ENCODE results near the gene RTN3. TPM values are rescaled to one million over a fixed set of nuclear protein-coding genes. Genes with fewer than 3 reads are reported as not detected.
"Not testable (repeated sequence)": the region's sequence is repeated elsewhere in the genome, so short reads cannot be mapped to it uniquely, and the experiment has no call there.

The RTN3 gene
- total and polyA plus RNA-seq, 2 donors (not counting 1 experiment from before 2014, with no cell fraction given), result 10.1 to 24.9 TPM

DNA sequence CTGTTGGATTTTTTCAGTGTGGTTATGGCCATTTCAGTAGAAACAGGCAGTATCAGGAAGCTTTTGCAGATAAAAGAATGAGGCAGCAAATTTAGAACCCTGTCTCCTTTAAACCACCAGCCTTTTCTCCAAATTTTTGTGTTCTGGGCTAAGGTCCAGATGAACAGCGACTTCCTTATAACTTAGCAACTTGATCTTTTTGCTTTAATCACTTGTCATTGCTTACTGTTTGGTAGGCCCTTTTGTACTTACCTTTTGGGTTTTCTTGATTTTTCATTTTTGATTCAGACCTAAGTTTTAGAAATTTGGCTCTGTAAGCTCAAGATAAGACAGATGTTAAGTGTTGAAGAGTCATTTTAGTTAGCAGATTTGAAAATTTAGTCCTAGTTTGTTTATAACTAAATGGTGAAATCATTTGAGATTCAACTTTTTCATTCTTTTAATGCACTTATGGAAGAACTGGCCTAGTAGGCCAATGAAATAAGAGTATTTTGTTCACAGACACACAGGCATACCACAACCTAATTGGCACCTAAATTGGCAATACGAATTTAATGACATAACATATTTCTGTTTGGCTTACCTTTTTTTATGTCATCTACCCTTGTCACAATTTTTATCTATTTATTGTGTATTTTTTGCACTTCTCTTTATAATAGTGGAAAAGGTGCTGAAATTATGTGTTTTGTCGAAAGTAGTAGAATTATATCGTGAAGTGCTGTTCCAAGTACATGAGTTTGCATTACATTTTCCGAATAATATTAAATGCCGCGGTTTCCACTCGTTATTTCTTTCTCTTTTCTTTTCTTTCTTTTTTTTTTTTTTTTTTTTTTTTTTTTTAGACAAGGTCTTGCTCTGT, 2.1 kb downstream of the RTN3 start:
- Mint-ChIP-seq H3K4me3 (peak overlapping the region; percentile 51), H3K9me3 (ENCODE audit: insufficient read depth) (no peaks in the 10 kb centered on the region), H3K27ac (no peak overlapping the region), H3K4me1 (peaks cover 30% of the 10 kb centered on the region), H3K27me3 (peaks cover 6% of the 10 kb centered on the region)
- H3K36me3 ChIP-seq (replicated peaks in 1 of 2; ENCODE audit: control extremely low read depth in 1 of 2, control insufficient read depth in 1 of 2, extremely low read depth in 1 of 2, insufficient read depth in 2 of 2, low read length in 1 of 2), result no peaks in the 10 kb centered on the region
- no peaks in the 10 kb centered on the region for H4K20me1 ChIP-seq (ENCODE audit: control insufficient read depth, insufficient read depth, low read length, poor library complexity, severe bottlenecking)
- no peaks in the 10 kb centered on the region for H3K9me3 ChIP-seq (ENCODE audit: control extremely low read depth in 1 of 3, control insufficient read depth in 2 of 3, insufficient read depth in 1 of 3, low read length in 2 of 3)
- no peak overlapping the region for H2AFZ ChIP-seq (ENCODE audit: insufficient read depth, low read depth, low read length, poor library complexity, severe bottlenecking)
- H3K27me3 ChIP-seq (replicated peaks in 1 of 4; ENCODE audit: control extremely low read depth in 1 of 4, control insufficient read depth in 3 of 4, insufficient read depth in 4 of 4, low read length in 3 of 4), result no peaks in the 10 kb centered on the region
- no peak overlapping the region for H3K9ac ChIP-seq (ENCODE audit: low read length)
- no peak overlapping the region for H3K27ac ChIP-seq (ENCODE audit: low read length in 2 of 2)
- ChIA-PET POLR2A (no interaction called here), CTCF (interaction anchor here (1.2 to 1.6 kb wide), 3 partner anchors 12 to 154 kb away, joined by 3 to 19 read pairs (median 4); partner anchors contain the start of gene ATL3)
- peak overlapping the region in 1 of 5 experiments; percentile 85 for H3K4me3 ChIP-seq (ENCODE audit: control extremely low read depth in 1 of 5, extremely low read depth in 1 of 5, insufficient read depth in 1 of 5, low read depth in 2 of 5, low read length in 4 of 5)
- H3K79me2 ChIP-seq (ENCODE audit: control insufficient read depth, insufficient read depth, low read length), result peaks cover 45% of the 10 kb centered on the region
- intact Hi-C loops (cut with micrococcal nuclease), result loop anchor here (5.0 kb wide), 1 partner anchor 304 kb away; the partner anchor contains the start of gene OTUB1
- peak overlapping the region; percentile 88 for H3K4me2 ChIP-seq (replicated peaks; ENCODE audit: low read depth, low read length, poor library complexity, severe bottlenecking)
- DNase-seq, result peak; percentile 7
- peaks cover 15 to 16% of the 10 kb centered on the region in 2 donors for H3K4me1 ChIP-seq (ENCODE audit: control insufficient read depth in 2 of 2, insufficient read depth in 2 of 2, low read length in 2 of 2)
- TF ChIP-seq EZH2 (IDR thresholded peaks at IDR 0.05; ENCODE audit: borderline replicate concordance, insufficient read depth, low read depth, low read length, poor library complexity, severe bottlenecking) (no peak), CTCF (IDR thresholded peaks at IDR 0.05) (no peak)
- no CpG with 5 or more reads among the region's 8 CpGs for WGBS (ENCODE audit: insufficient coverage)
- ATAC-seq (ENCODE audit: low read depth), result no peak

- H3K9ac ChIP-seq (ENCODE audit: low read length); H3K4me3 Mint-ChIP-seq; H3K27ac Mint-ChIP-seq; POLR2A ChIA-PET; CTCF ChIA-PET; H3K9me3 Mint-ChIP-seq (ENCODE audit: insufficient read depth); intact Hi-C loops (cut with micrococcal nuclease); H3K9me3 ChIP-seq (ENCODE audit: control extremely low read depth in 1 of 3, control insufficient read depth in 2 of 3, insufficient read depth in 1 of 3, low read length in 2 of 3); H3K4me3 ChIP-seq (ENCODE audit: control extremely low read depth in 1 of 5, extremely low read depth in 1 of 5, insufficient read depth in 1 of 5, low read depth in 2 of 5, low read length in 4 of 5); H3K27ac ChIP-seq (ENCODE audit: low read length in 2 of 2); DNase-seq; H3K36me3 ChIP-seq (replicated peaks in 1 of 2; ENCODE audit: control extremely low read depth in 1 of 2, control insufficient read depth in 1 of 2, extremely low read depth in 1 of 2, insufficient read depth in 2 of 2, low read length in 1 of 2); H3K4me2 ChIP-seq (replicated peaks; ENCODE audit: low read depth, low read length, poor library complexity, severe bottlenecking); H3K27me3 Mint-ChIP-seq; H2AFZ ChIP-seq (ENCODE audit: insufficient read depth, low read depth, low read length, poor library complexity, severe bottlenecking); ATAC-seq (ENCODE audit: low read depth); H3K27me3 ChIP-seq (replicated peaks in 1 of 4; ENCODE audit: control extremely low read depth in 1 of 4, control insufficient read depth in 3 of 4, insufficient read depth in 4 of 4, low read length in 3 of 4); H4K20me1 ChIP-seq (ENCODE audit: control insufficient read depth, insufficient read depth, low read length, poor library complexity, severe bottlenecking): not testable (repeated sequence)
- peaks cover 57% of the 10 kb centered on the region for H3K79me2 ChIP-seq (ENCODE audit: control insufficient read depth, insufficient read depth, low read length)
- peaks cover 15 to 16% of the 10 kb centered on the region in 2 donors for H3K4me1 ChIP-seq (ENCODE audit: control insufficient read depth in 2 of 2, insufficient read depth in 2 of 2, low read length in 2 of 2)
- WGBS (ENCODE audit: insufficient coverage), result 96% methylated on average over 3 of the region's 7 CpGs
- peaks cover 30% of the 10 kb centered on the region for H3K4me1 Mint-ChIP-seq
Measured at GRCh38 chr11:63685158-63685721, 3.9 kb downstream of the RTN3 start.

Data from B cell (primary cell).